ENCODE data around the gene ZIC4.

DNA sequence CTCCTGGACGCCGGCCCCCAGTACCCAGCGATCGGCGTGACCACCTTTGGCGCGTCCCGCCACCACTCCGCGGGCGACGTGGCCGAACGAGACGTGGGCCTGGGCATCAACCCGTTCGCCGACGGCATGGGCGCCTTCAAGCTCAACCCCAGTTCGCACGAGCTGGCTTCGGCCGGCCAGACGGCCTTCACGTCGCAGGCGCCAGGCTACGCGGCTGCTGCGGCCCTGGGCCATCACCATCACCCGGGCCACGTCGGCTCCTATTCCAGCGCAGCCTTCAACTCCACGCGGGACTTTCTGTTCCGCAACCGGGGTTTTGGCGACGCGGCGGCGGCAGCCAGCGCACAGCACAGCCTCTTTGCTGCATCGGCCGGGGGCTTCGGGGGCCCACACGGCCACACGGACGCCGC lies 3.8 kb upstream of the ZIC4 start:
- TF ChIP-seq EZH2phosphoT487 (IDR thresholded peaks at IDR 0.05; ENCODE audit: low read depth, severe bottlenecking, unreplicated experiment) = no peak
- TF ChIP-seq, protein P1, sequence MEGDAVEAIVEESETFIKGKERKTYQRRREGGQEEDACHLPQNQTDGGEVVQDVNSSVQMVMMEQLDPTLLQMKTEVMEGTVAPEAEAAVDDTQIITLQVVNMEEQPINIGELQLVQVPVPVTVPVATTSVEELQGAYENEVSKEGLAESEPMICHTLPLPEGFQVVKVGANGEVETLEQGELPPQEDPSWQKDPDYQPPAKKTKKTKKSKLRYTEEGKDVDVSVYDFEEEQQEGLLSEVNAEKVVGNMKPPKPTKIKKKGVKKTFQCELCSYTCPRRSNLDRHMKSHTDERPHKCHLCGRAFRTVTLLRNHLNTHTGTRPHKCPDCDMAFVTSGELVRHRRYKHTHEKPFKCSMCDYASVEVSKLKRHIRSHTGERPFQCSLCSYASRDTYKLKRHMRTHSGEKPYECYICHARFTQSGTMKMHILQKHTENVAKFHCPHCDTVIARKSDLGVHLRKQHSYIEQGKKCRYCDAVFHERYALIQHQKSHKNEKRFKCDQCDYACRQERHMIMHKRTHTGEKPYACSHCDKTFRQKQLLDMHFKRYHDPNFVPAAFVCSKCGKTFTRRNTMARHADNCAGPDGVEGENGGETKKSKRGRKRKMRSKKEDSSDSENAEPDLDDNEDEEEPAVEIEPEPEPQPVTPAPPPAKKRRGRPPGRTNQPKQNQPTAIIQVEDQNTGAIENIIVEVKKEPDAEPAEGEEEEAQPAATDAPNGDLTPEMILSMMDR (IDR thresholded peaks at IDR 0.05; ENCODE audit: poor library complexity) = no peak
